MG63 (cell line): ENCODE results near the gene HEPH. TPM values are rescaled to one million over a fixed set of nuclear protein-coding genes. Genes with fewer than 3 reads are reported as not detected.
"Not testable (repeated sequence)": the region's sequence is repeated elsewhere in the genome, so short reads cannot be mapped to it uniquely, and the experiment has no call there.

Source experiments
- DNase-seq: peaks from one replicate; pipeline ENCODE4 v3.0.0-alpha.2; 2020
- H3K27me3 ChIP-seq: fragments of 250-450 bp; sonication (Bioruptor Pico); 2 replicates; pipeline ENCODE4 v1.5.1; 2020; ENCODE audit warnings: mild to moderate bottlenecking, moderate library complexity
- H3K36me3 ChIP-seq: fragments of 250-450 bp; sonication (Bioruptor Pico); 2 replicates; pipeline ENCODE4 v1.5.1; 2020; ENCODE audit warnings: mild to moderate bottlenecking, moderate library complexity
- H3K4me3 ChIP-seq: fragments of 250-450 bp; sonication (Bioruptor Pico); 2 replicates; pipeline ENCODE4 v1.5.1; 2020; ENCODE audit warnings: mild to moderate bottlenecking, moderate library complexity
- H3K9me3 ChIP-seq: fragments of 250-450 bp; sonication (Bioruptor Pico); 2 replicates; pipeline ENCODE4 v1.5.1; 2020; ENCODE audit warnings: mild to moderate bottlenecking, moderate library complexity
- total RNA-seq: library from RNA; depleted of rRNA; stranded (reverse); fragments of >200 nt; shearing (Covaris generic); gene quantifications from 2 replicates; pipeline ENCODE4 v1.2.3, GENCODE V29; 2014; ENCODE audit warnings: low replicate concordance; rRNA removed

The HEPH gene, protein sequence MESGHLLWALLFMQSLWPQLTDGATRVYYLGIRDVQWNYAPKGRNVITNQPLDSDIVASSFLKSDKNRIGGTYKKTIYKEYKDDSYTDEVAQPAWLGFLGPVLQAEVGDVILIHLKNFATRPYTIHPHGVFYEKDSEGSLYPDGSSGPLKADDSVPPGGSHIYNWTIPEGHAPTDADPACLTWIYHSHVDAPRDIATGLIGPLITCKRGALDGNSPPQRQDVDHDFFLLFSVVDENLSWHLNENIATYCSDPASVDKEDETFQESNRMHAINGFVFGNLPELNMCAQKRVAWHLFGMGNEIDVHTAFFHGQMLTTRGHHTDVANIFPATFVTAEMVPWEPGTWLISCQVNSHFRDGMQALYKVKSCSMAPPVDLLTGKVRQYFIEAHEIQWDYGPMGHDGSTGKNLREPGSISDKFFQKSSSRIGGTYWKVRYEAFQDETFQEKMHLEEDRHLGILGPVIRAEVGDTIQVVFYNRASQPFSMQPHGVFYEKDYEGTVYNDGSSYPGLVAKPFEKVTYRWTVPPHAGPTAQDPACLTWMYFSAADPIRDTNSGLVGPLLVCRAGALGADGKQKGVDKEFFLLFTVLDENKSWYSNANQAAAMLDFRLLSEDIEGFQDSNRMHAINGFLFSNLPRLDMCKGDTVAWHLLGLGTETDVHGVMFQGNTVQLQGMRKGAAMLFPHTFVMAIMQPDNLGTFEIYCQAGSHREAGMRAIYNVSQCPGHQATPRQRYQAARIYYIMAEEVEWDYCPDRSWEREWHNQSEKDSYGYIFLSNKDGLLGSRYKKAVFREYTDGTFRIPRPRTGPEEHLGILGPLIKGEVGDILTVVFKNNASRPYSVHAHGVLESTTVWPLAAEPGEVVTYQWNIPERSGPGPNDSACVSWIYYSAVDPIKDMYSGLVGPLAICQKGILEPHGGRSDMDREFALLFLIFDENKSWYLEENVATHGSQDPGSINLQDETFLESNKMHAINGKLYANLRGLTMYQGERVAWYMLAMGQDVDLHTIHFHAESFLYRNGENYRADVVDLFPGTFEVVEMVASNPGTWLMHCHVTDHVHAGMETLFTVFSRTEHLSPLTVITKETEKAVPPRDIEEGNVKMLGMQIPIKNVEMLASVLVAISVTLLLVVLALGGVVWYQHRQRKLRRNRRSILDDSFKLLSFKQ
- total RNA-seq, result 0.42 and 0.82 TPM in 2 replicates

DNA sequence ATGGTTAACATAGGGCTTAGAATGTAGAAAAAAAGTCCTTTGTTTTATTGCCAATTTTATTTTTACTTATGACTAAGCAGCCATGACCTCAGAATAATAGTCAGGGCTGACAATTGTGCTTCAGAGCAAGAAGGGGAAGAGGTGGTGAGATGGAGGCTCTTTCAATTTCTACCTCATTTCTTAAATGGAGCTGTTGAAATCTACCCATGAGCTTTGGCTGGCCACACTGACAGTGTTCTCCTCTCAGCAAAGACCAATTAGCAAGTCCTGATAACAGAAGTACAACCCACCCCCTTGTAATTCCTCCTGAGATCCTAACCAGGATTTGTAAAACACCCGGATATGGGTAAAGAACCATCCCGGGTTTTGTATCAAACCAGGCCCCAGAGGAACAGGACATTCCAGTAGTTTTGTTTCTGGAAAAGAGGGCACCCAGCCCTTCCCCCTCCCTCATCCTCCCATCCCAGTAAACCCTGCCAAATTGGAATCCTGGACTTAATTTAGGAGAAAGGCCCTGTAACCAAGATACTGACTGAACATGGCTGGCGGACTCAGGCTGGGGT, at the start of gene HEPH:
TSS of gene HEPH (plus strand) at position 399 of the 563 bp plus-strand sequence. CDS start 6,324 bp downstream, outside the sequence.
- DNase-seq, result no peak
- Histone ChIP-seq H3K36me3 (no peaks in the 10 kb centered on the region), H3K4me3 (peak within 1 kb of the TSS; percentile 7; the same call in 1 of the 2 replicates), H3K27me3 (no peaks in the 10 kb centered on the region), H3K9me3 (no peaks in the 10 kb centered on the region)

- H3K9me3 ChIP-seq, H3K27me3 ChIP-seq, DNase-seq, H3K36me3 ChIP-seq, H3K4me3 ChIP-seq: not testable (repeated sequence)
Measured at GRCh38 chrX:66118722-66119121, 45.3 kb upstream of the HEPH start.

DNA sequence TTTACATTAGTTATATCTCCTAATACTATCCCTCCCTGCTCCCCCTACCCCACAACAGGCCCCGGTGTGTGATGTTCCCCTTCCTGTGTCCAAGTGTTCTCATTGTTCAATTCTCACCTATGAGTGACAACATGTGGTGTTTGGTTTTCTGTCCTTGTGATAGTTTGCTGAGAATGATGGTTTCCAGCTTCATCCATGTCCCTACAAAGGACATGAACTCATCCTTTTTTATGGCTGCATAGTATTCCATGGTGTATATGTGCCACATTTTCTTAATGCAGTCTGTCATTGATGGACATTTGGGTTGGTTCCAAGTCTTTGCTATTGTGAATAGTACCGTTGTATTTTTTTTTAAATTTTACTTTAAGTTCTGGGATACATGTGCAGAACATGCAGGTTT, 42.7 kb upstream of the HEPH start:
- H3K27me3 ChIP-seq, result not testable (repeated sequence)

DNA sequence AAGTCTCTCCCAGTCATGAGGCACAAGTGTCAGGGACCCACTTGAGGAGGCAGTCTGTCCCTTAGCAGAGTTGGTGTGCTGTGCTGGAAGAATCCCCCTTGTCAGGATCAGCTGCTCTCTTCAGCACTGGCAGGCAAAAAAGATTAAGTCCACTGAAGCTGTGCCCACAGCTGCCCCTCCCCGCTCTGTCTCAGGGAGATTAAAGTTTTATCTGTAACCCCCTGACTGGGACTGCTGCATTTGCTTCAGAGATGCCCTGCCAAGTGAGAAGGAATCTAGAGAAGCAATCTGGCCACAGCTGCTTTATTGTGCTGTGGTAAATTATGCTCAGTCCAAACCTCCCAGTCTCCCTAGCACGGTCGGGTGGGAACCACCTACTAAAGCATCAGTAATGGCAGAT, 37.4 kb upstream of the HEPH start:
- H3K36me3 ChIP-seq, result no peaks in the 10 kb centered on the region
- DNase-seq, result no peak
- H3K4me3 ChIP-seq, result no peak overlapping the region
- no peaks in the 10 kb centered on the region for H3K27me3 ChIP-seq
- H3K9me3 ChIP-seq, result no peaks in the 10 kb centered on the region

More for the DNA sequence above, 42.7 kb upstream of the HEPH start:
- not testable (repeated sequence) for H3K9me3 ChIP-seq, DNase-seq, H3K4me3 ChIP-seq, H3K36me3 ChIP-seq

DNA sequence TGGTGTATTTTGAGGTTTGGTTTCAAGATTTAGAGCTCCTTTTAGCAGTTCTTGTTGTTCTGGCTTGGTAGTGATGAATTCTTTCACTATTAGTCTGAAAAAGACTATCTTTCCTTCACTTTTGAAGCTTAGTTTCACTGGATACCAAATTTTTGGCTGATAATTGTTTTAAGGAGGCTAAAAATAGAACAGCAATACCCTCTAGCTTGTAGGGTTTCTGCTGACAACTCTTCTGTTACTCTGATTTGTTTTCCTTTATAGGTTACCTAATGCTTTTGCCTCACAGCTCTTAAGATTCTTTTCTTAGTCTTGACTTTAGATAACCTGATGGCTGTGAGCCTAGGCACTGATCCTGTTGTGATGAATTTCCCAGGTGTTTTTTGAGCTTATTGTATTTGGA, 33.6 kb upstream of the HEPH start:
- DNase-seq, result no peak
- Histone ChIP-seq H3K9me3 (no peaks in the 10 kb centered on the region), H3K36me3 (no peaks in the 10 kb centered on the region), H3K4me3 (no peak overlapping the region), H3K27me3 (no peaks in the 10 kb centered on the region)

DNA sequence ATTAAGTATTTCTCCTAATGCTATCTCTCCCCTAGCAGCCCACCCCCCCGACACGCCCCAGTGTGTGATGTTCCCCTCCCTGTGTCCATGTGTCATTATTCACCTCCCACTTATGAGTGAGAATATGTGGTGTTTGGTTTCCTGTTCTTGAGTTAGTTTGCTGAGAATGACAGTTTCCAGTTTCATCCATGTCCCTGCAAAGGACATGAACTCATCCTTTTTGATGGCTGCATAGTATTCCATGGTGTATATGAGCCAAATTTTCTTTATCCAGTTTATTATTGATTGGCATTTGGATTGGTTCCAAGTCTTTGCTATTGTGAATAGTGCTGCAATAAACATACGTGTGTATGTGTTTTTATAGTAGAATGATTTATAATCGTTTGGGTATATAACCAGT, 28.8 kb upstream of the HEPH start:
- H3K27me3 ChIP-seq, H3K36me3 ChIP-seq, H3K4me3 ChIP-seq, DNase-seq, H3K9me3 ChIP-seq: not testable (repeated sequence)

DNA sequence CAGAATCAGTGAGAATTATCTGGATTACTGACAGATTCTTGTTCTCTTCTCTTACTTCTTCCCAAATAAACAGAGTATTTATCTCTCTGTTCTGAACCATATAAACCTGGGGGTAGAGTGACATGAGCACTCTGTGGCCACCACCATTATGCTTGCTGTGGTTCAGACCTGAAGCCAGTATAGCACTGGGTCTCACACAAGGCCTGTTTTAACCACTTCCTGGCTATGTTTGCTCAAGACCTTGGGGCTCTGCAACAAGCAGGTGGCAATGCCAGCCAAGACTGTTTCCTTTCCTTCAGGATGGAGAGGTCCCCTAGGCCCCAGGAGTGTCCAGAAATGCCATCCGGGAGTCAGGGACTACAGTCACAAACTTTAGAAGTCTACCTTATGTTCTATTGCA, 21.7 kb upstream of the HEPH start:
- Histone ChIP-seq H3K4me3 (no peak overlapping the region), H3K27me3 (no peaks in the 10 kb centered on the region), H3K9me3 (no peaks in the 10 kb centered on the region), H3K36me3 (no peaks in the 10 kb centered on the region)
- no peak for DNase-seq

DNA sequence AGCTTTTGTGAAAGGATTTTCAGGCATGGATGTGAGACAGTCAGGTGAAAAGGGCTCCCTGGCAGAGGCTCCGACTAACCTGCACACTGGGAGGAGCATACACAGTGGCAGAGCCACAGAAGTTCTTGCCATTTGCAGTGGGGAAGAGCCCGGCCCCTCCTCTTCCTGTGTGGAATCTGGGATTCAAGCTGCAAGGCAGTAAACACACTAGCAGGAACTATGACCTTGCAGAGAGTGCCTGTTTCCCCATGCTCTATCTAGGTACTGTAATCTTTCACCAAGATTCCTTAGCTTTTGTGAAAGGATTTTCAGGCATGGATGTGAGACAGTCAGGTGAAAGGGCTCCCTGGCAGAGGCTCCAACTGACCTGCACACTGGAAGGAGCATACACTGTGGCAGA, 19.8 kb upstream of the HEPH start:
- Histone ChIP-seq H3K36me3 (no peaks in the 10 kb centered on the region), H3K27me3 (no peaks in the 10 kb centered on the region), H3K9me3 (no peaks in the 10 kb centered on the region), H3K4me3 (no peak overlapping the region)
- no peak for DNase-seq

- H3K27me3 ChIP-seq, result no peaks in the 10 kb centered on the region
- H3K9me3 ChIP-seq, result no peaks in the 10 kb centered on the region
- no peak overlapping the region for H3K4me3 ChIP-seq
- no peaks in the 10 kb centered on the region for H3K36me3 ChIP-seq
- no peak for DNase-seq
Measured at GRCh38 chrX:66149519-66149918, 14.5 kb upstream of the HEPH start.

DNA sequence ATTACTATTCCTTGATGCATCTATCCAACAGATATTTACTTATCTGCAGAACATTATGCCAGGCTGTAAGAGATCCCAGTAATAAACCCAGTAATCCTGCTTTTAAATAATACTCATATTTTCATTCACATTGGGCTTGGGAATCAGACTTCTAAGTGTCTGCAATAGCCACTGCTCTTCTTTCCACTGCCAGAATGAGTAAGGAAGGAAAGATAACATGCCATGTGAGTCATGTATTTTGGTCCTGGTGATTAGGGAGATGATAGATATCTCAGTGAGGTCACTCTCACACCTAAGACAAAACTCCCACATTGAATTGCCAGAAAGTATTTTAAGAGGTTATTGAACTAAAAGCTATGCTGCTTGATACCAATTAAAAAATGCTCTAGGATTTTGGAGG, 13.9 kb upstream of the HEPH start:
- H3K4me3 ChIP-seq, result no peak overlapping the region
- H3K27me3 ChIP-seq, result no peaks in the 10 kb centered on the region
- no peak for DNase-seq
- no peaks in the 10 kb centered on the region for H3K9me3 ChIP-seq
- no peaks in the 10 kb centered on the region for H3K36me3 ChIP-seq

DNA sequence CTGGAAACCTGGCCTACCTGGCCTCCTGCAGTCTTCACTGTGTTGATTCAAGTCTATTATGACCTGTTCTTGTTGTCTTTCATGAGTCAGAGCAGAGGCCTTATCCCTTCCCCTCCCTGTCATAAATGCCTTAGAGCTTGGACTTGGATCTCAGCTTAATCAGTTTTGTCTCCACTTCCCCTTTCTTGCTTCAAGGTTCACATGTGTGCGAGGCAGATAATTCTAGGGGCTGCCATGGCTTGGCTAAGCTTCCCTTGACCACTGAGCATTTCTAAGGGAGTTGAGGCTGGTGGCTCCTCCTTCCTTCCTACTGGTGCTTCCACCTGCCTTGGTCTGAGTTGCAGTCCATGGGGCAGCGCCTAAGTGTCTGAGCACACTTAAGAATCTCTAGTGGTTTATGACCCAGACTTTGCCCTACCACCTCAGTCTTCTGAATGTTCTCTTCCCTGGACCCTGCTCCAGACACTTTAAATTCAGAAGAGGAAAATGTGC, 1.7 kb upstream of the HEPH start:
- Histone ChIP-seq H3K36me3 (no peaks in the 10 kb centered on the region), H3K9me3 (no peaks in the 10 kb centered on the region), H3K4me3 (no peak overlapping the region), H3K27me3 (no peaks in the 10 kb centered on the region)
- no peak for DNase-seq

DNA sequence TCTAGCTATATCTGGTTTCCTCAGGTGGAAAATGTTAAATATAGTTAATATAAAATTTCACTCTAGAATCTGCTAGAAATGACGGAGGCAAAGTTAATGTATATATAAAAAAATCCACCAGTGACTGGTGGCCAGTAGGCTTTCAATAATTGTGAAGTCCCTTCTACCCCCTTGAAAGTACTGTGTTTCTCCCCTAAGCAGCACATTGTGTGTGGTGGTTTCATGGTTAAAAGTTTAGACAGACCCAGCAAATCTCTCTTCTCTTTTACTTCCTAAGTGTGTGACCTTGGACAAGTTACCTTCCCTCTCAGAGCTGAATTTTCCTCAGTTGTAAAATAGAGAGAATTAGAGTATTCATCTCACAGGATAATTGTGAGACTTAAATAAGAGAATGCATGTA, 600 bp upstream of the HEPH start:
- no peak for DNase-seq
- no peaks in the 10 kb centered on the region for H3K9me3 ChIP-seq
- no peaks in the 10 kb centered on the region for H3K27me3 ChIP-seq
- no peak overlapping the region for H3K4me3 ChIP-seq
- no peaks in the 10 kb centered on the region for H3K36me3 ChIP-seq

DNA sequence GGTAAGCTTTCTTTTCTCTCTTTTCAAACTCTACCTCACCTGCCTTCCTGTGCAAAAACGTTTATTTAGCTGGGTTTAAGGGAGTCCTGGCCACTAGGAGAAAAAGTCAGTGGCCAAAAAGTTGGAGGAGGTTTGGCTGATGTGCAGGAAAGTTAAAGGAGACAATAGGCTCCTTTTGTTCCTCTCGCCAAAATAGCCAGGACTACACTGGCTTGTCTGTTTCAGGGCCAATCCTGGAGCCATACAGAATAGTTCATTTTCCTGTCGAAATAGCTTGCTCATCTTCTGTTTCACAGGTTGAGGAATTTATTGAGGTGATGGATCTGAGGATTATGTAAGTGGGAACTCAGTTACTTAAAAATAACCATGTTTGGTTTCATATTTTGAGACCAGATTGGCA, 423 bp downstream of the HEPH start:
- H3K36me3 ChIP-seq, result no peaks in the 10 kb centered on the region
- DNase-seq, result no peak
- peak overlapping the region; percentile 7; the same call in 1 of the 2 replicates for H3K4me3 ChIP-seq
- no peaks in the 10 kb centered on the region for H3K27me3 ChIP-seq
- H3K9me3 ChIP-seq, result no peaks in the 10 kb centered on the region

DNA sequence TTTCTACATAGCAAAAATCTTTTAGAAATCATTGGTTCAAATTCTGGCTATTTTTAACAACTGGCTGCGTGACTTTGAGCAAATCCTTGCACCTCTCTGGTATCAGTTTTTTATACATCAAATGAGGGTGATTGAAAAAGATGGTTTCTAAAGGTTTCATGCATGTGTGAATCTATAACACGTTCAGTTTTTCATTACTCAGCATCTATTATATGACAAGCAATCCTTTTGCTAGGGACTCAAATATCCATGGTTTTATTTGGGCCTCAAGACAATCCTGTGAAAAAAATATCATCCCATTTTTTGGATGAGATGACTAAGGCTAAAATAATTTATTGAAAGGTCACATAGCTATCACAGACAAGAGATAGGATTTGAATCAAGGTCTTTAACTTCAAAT, 884 bp downstream of the HEPH start:
- DNase-seq, result no peak
- no peak overlapping the region for H3K4me3 ChIP-seq

DNA sequence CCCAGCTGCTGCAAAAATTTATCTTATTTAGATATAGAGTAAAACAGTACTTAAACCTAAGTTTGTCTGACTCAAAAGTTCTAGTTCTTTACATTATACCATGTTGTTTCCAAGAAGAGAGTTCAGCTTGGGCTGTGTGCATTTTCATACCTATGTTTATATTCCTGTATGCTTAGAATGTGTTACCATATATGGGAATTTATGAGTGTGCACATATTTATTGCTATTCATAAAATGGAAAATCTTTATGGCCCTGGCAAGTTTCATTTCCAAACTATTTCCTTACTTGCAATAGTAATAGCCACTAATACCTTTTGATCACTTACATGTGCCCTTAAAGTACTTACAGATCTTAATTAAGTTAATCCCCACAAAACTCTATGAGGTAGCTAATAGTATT, 2.6 kb downstream of the HEPH start:
- H3K4me3 ChIP-seq, result no peak overlapping the region
- no peaks in the 10 kb centered on the region for H3K9me3 ChIP-seq

More for the DNA sequence above, 884 bp downstream of the HEPH start:
- Histone ChIP-seq H3K27me3 (no peaks in the 10 kb centered on the region), H3K9me3 (no peaks in the 10 kb centered on the region), H3K36me3 (no peaks in the 10 kb centered on the region)

DNA sequence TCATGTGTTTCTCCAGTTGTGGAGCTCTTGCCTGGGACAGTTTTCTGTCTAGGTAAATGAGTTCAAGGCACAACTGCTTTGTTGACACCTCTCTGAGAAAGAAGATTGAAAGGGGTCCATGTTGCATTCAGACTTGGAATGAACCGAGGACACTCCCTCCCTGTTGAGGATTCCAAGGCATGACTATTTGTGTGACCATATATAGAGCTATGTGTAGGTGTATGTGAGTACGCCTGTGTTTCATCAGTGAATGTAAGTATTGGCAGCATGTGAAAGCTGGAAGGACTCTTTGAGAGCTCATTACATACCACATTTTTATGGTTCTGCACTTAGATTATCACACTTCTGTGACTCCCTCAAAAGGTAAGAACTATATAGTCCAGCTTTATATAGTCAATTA, 3.4 kb downstream of the HEPH start:
- no peak for DNase-seq
- Histone ChIP-seq H3K4me3 (no peak overlapping the region), H3K36me3 (no peaks in the 10 kb centered on the region), H3K9me3 (no peaks in the 10 kb centered on the region), H3K27me3 (no peaks in the 10 kb centered on the region)

More for the DNA sequence above, 2.6 kb downstream of the HEPH start:
- Histone ChIP-seq H3K27me3 (no peaks in the 10 kb centered on the region), H3K36me3 (no peaks in the 10 kb centered on the region)
- no peak for DNase-seq

- no peaks in the 10 kb centered on the region for H3K9me3 ChIP-seq
- DNase-seq, result no peak
- no peaks in the 10 kb centered on the region for H3K36me3 ChIP-seq
- no peaks in the 10 kb centered on the region for H3K27me3 ChIP-seq
- H3K4me3 ChIP-seq, result no peak overlapping the region
Measured at GRCh38 chrX:66176134-66176533, 12.1 kb downstream of the HEPH start.
